ENCODE data around the gene PPP6R3.
"Not testable (repeated sequence)": the region's sequence is repeated elsewhere in the genome, so short reads cannot be mapped to it uniquely, and the experiment has no call there.

GRCh38 chr11:68447914-68448313 is 12.6 kb upstream of the PPP6R3 start:
- not testable (repeated sequence) for TF ChIP-seq CTCF (conservative IDR thresholded peaks at IDR 0.05; ENCODE audit: low read depth, low read length); EZH2 (IDR thresholded peaks at IDR 0.05; ENCODE audit: borderline replicate concordance, low read depth, low read length, poor library complexity, severe bottlenecking)
